Activated CD8-positive, alpha-beta memory T cell treated with anti-CD3 and anti-CD28 coated beads for 4 hours (primary cell): Measurements from ENCODE around the gene LEFTY2.
"Not testable (repeated sequence)": the region's sequence is repeated elsewhere in the genome, so short reads cannot be mapped to it uniquely, and the experiment has no call there.

Experiments
- DNase-seq, 2 donors: peaks; one replicate each; pipeline ENCODE4 v3.0.0-alpha.2; 2020; ENCODE audit warnings: low read depth in 2 of 2

The LEFTY2 gene, protein sequence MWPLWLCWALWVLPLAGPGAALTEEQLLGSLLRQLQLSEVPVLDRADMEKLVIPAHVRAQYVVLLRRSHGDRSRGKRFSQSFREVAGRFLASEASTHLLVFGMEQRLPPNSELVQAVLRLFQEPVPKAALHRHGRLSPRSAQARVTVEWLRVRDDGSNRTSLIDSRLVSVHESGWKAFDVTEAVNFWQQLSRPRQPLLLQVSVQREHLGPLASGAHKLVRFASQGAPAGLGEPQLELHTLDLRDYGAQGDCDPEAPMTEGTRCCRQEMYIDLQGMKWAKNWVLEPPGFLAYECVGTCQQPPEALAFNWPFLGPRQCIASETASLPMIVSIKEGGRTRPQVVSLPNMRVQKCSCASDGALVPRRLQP

DNA sequence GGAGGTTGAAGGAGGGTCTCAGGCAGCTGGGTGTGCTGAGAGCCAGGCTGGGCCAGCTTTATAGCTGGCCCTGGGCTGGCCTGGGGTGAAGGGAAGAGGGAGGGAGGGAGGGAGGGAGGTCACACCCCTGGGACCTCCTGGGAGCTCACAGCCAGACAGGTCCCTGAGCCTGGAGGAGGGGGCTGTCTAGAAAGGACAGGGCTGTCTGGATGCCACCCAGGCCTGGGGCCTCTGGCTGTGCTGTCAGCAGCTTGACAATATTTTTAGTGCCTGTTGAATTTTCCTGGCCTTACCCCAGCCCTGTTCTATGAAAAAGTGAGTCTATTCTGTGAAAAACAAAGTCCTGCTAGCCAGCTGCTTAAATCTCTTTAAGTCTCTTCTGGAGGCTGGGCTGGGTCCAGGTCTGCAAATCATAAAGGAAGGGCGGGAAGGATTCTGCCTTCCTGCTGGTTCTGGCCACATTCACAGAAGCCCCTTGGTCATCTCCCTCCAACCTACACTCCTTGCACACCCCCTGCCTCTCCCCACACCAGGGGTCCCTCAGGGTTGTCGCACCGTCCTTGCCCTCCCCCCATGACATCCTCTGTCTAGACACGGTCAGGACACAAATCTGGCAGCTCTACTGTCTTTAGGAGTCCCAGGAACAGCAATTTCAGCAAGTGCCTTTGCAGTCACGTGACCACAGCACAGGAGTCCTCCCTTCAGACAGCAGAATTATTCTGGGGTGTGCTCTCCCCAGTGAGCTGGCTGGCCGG, at the start of gene LEFTY2:
TSS of gene LEFTY2 (minus strand) at position 34 of the 755 bp plus-strand sequence. CDS start 80 bp downstream, outside the sequence.
- DNase-seq: no peak

DNA sequence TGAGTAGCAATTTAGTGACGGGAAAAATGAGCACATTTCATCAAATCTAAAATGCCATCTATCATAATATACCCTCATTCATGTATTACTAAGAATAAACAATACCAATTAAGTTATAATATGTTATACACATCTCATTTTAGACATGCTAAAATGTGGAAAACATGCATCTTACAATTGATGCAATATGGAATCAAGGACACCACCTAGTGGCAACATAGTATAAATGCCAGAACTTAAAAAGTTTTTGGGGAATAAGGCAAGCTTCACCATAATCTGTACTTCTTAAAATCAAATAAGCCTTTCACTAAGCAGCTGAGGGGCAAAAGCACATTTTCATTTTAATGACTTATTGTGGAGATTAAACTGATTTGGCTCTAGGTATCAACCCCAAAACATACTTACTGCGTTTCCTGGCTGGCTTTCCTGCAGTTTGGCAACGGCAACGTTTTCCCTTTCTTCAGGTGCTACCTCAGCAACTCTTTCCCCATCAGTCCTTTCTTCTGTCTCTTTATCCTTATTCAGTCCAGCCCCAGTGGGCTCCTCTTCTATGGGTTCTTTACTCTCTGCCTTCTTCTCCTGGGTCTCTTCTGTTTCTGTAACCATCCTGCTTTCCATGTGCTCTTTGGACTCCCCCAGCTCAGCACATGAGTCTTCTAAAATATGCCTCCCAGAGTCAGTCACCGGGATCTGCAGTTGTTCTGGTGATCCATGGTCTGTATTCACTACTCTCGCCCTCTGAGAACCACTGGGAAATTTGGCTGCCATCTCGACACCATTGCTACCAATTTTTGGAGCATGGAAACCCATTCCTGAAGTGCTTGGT, 46.7 kb upstream of the LEFTY2 start:
- no peak for DNase-seq

DNA sequence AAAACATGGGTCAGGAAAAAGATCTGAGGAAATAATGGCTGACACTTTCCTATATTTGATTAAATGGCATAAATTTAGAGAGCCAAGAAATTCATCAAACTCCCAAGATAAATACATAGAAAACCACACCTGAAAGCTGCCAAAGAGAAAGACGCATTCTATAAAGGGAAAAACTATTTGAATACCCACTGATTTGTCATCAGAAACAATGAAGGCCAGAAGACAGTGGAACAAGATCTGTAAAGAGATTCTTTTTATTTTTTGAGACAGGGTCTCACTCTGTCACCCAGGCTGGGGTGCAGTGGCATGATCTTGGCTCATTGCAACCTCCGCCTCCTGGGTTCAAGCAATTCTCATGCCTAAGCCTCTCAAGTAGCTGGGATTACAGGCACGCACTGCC, 40.7 kb upstream of the LEFTY2 start:
- DNase-seq: no peak

DNA sequence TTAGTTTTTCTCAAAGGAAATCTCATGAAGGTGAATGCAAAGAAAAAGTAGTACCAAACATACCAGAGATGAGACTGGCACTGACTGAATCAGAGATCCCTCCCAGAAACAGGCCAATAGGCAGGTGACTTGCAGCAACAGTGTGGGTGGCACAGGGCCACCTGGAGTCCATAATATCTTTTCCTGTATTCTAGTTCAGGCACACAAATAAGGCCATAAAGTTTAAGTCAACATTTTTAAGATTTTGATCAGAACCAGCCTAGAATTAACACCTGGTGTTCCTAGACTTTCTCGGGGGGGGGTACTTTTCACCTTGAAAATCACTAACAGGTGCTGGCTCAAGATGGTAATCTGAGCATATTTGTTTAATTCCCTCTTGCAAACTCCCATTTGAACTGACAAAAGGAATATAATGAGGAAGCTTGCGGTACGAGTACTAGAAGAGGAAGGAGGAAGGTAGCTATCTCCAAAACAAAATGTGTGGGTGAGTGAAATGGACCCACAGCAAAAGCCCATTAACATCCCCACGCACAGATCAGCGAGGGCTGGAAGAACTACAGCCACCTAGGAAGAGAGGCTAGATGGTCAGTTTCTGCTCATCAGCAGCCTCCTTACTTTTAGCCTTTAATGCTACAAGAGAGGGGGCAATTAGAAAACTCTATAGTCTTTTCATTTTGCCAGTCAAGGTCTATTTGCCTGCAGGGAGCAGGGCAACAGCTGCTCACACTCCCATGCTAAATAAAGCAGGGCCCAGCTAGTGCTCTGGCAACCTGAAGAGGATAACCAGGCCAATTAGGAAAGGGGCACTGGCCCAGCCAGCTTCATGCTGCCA, 39.2 kb upstream of the LEFTY2 start:
- no peak for DNase-seq

DNA sequence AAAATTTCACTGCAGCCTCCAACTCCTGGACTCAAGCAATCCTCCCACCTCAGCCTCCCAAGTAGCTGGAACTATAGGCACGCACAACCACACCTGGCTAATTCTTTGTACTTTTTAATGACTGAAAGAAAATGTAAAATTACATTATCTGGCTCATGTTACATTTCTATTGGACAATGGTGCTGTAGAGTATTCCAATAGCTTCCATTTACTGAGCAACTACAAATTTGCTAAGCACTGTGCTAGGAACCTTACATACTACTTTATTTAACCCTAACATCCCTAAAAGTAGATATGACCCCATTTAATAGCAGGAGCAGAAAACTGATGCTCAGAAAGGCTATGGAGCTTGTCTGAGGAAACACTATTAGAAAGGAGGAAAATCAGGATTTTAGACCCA, 38.4 kb upstream of the LEFTY2 start:
- no peak for DNase-seq

DNA sequence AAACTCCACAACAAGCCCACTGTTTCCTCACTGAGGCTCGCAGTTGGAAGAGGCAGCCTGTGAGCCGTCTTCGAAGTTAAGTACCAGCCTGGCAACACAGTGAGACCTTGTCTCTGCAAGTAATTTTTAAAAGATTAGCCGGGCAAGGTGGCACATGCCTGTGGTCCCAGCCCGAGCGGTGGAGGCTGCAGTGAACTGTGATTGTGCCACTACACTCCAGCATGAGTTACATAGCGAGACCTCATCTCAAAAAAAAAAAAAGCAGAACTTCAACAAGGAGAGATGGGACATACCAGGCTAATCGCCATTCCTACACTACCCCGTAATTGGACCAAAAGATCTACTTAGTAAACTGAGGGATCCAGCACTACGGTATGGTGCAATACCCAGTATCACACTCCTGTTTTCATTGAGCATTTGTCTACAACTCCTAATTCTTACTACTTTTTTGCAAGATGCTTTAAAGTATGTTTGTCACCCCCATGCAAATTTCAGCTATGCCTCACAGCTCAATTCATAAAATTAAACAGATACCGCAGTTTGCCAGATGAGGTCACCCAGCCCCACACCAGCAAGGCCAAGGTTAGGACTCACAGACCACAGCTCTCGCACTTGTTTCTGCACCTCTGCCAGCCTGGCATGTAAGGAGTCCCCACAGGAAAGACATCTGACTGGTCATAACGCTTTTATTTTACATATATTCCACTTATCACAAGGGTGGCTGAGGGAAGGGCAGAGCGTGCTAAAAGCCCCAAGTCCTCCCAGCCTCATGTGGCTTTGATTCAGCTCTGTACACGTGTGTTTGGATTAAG, 37.1 kb upstream of the LEFTY2 start:
- peak in 1 of 2 donors; percentile 15 for DNase-seq

DNA sequence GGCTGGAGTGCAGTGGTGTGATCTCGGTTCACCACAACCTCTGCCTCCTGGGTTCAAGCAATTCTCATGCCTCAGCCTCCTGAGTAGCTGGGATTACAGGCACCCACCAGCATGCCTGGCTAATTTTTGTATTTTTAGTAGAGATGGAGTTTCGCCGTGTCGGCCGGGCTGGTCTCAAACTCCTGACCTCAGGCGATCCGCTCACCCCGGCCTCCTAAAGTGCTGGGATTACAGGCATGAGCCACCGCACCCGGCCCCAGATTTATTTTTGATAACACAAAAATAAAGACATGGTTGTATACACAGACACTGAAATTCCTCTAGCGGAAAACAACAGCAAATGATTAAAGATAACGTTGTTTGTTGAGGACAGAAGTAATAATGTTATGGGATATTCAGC, 34.1 kb upstream of the LEFTY2 start:
- not testable (repeated sequence) for DNase-seq

DNA sequence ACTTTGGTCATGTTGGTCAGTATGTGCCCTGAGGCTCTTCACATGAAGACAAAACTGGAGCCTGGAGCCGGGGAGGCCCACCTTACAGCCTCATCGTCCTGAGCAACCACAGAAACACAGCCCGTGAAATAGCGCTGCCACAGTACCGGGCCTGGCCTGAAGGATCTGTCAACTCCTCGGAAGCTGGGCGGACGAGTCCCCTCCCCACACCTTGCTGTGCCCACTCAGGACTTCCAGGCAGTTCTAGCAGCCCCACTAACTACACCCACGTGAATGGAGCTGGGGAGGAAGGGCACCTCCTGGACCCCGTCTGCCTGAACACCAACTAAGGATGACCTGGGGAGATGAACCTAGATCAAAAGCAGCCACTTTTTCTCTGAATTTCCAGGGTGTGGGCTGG, 33.4 kb upstream of the LEFTY2 start:
- DNase-seq: no peak

DNA sequence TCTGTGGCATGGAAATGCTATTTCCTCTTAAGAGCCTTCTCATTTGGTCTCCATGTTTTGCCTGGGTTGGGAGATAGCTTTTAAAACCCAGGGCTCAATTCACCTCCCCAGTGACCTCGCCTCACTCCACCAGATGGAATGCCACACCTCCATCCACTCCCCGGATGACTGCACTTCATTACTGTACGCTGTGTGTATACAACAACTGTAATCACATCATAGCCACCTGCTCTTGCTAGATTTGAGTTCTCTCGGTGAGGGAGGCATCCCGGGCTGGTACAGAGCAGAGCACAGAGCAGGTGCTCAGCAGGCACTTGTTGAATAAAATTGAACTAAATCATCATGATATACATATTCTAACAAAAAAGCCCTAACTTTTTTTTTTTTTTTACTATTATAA, 32.1 kb upstream of the LEFTY2 start:
- DNase-seq: no peak

DNA sequence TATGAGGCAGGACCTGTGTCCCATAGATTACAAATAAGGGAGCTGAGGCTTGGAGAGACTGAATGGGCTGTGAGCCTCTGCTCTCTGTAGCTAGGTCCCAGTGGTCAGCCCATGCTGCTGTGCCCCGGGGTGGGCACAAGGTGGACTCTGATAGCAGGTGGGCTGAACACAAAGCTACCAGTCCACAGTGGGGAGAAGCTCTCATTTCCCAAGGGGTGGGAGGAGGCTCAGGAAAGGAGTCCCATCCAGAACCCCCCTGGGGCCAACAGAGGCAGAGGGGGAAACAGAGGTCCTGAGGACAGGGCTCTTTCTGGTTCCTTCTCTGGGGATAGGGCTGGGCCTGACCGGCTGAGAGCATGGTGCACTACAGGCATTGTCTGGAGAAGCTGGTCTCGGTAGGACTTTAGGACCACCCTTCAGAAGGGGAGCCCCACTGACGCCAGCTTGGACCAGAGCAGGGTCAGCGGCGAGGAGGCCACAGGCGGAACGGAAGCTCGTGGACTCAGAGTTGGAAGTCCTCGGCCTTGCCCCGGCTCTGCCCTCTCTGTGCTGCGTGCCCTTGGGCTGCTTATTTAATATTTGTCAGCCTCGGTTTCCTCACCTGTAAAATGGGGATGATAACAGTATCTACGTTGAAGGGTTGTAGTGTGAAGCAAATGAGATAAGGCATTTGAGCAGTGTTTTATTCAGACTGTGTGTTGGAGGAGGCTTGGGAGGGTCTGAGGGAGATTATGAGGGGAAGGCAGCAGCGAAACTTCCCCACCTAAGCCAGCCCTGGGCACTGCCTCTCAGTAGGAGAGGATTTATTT, 31.5 kb upstream of the LEFTY2 start:
- DNase-seq: no peak

DNA sequence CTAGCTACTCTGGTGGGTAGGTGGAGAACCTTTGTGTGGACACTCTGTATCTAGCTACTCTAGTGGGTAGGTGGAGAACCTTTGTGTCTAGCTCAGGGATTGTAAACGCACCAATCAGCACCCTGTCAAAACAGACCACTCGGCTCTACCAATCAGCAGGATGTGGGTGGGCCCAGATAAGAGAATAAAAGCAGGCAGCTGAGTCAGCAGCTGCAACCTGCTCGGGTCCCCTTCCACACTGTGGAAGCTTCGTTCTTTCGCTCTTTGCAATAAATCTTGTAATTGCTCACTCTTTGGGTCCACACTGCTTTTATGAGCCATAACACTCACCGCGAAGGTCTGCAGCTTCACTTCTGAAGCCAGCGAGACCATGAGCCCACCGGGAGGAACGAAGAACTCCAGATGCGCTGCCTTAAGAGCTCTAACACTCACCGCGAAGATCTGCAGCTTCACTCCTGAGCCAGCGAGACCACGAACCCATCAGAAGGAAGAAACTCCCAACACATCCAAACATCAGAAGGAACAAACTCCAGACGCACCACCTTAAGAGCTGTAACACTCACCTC, 29.7 kb upstream of the LEFTY2 start:
- not testable (repeated sequence) for DNase-seq

DNA sequence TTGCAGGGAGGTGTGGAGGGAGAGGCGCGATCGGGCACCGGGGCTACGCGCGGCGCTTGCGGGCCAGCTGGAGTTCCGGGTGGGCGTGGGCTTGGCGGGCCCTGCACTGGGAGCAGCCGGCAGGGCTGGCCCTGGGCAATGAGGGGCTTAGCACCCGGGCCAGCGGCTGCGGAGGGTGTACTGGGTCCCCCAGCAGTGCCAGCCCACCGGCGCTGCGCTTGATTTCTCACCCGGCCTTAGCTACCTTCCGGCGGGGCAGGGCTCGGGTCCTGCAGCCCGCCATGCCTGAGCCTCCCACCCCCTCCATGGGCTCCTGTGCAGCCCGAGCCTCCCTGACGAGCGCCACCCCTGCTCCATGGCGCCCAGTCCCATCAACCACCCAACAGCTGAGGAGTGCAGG, 28.7 kb upstream of the LEFTY2 start:
- not testable (repeated sequence) for DNase-seq

DNA sequence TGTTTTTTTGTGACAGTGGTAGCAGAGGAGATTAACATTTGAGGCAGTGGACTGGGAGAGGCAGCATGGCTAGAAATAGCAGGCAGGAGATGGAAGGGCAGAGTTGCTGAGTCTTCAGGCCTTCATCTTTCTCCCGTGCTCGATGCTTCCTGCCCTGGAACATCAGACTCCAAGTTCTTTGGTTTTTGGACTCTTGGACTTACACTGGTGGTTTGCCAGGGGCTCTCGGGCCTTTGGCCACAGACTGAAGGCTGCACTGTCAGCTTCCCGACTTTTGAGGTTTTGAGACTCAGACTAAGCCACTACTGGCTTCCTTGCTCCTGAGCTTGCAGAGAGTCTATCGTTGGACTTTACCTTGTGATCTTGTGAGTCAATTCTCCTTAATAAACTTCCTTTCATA, 24.2 kb upstream of the LEFTY2 start:
- no peak for DNase-seq

DNA sequence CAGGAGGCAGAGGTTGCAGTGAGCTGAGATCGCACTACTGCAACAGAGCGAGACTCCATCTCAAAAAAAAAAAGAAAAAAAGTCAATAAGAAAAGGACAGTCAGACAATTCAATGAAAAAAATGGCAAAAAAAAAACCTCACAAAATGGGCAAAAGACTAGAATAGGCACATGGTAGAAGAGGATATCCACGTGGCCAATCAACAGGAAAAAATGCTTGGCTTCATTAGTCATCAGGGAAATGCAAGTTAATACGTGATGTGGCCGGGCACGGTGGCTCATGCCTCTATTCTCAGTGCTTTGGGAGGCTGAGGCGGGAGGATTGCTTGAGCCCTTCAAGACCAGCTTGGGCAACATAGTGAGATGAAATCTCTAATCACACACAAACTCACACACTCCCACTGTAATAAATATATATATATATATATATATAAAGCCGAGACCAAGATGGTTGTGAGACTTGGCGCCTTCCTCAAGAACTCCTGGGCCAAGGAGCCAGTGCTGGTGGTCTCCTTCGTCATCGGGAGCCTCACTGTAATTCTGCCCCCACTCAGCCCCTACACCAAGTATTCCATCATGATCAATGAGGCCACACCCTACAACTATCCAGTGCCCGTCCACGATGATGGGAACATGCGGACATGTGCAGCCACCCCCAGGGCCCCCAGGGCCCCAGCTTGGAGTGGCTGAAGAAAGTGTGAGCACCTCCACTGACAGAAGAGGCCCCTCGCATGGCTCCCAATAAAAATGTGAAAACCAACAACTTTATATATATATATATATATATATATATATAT, 22.9 kb upstream of the LEFTY2 start:
- no peak for DNase-seq

DNA sequence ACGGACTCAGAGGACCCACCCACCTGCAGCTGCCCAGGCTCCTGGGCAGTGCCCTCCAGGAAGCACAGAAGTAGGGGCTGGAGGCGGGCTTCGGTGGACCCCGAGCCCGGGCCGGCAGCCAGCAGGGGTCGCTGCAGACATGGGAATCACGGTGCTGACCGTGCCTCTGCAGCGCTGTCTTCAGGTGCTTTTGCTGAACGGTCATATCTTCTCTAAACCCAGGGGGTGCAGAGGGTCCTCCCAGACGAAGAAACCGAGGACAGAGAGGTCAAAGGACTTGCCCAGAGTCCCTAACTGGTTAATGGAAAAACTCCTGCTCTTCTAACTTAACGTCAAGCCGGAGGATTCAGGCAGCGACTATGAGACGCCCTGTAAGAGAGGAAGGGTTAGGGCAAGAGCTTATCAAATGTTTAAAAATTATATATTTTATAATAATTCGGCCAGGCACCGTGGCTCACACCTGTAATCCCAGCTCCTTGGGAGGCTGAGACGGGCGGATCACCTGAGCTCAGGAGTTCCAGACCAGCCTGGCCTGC, 21.5 kb upstream of the LEFTY2 start:
- DNase-seq: peak; percentile 13 to 30

DNA sequence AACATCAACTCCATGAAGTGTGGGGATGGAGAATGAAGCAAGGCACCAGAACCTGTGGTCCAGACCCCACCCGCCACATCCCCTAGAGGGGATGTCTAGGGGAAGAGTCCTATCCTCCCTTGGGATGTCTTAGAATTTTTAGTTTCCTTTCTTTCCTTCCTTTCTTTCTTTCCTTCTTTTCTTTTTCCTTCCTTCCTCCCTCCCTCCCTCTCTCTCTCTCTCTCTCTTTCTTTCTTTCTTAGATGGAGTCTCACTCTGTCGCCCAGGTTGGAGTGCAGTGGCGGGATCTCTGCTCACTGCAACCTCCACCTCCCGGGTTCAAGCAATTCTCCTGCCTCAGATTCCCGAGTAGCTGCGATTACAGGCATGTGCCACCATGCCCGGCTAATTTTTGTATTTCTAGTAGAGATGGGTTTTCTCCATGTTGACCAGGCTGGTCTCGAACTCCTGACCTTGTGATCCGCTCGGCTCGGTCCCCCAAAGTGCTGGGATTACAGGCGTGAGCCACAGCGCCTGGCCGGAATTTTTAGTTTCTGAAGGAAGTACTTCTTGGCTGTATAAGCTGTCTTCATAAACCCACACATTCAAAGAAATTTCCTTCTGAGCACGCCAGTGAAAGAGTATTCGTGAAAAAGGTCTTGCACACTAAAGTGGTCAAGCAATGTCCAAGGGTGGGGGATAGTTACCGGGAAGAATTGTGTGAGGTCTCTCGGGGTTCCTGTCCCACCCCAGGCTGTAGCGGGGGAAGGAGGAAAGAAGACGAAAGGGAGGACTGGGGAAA, 20.8 kb upstream of the LEFTY2 start:
- DNase-seq: no peak

DNA sequence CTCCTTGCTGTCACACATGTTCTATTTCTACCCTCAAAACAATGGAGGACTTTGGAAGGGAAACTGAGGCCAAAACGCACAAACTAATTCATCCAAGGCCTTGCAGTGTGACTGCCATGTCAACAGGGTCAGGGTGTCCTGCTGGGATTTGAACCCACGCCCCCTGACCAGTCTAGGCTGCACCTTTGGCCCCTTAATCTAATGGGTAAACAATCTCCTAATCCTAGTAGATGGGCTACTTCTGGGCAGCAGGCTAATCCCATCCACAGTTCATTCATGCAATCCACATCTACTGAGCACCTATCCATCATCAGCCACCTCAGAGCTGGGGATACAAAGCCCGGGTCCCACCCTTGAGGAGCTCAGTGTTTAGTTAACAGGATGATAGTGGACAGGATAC, 17.0 kb upstream of the LEFTY2 start:
- DNase-seq: no peak
